HL-60 (cell line): Measurements from ENCODE around the gene EVX2.

Experiments used
- GABPA ChIP-seq: IDR thresholded peaks from 2 replicates; pipeline ENCODE4 v1.6.1; 2012; ENCODE audit warnings: low read depth
- POLR2AphosphoS5 ChIP-seq: IDR thresholded peaks from 2 replicates; pipeline ENCODE4 v1.6.1; 2012; ENCODE audit warnings: low read depth
- REST ChIP-seq: IDR thresholded peaks from 2 replicates; pipeline ENCODE4 v1.6.1; 2012; ENCODE audit warnings: low read depth; ENCODE audit not compliant: insufficient replicate concordance
- TF ChIP-seq, protein P1 (sequence below): IDR thresholded peaks from one replicate; pipeline ENCODE4 v1.5.1; 2011; ENCODE audit warnings: low read length, control low read depth, inconsistent platforms; ENCODE audit not compliant: insufficient read depth

DNA sequence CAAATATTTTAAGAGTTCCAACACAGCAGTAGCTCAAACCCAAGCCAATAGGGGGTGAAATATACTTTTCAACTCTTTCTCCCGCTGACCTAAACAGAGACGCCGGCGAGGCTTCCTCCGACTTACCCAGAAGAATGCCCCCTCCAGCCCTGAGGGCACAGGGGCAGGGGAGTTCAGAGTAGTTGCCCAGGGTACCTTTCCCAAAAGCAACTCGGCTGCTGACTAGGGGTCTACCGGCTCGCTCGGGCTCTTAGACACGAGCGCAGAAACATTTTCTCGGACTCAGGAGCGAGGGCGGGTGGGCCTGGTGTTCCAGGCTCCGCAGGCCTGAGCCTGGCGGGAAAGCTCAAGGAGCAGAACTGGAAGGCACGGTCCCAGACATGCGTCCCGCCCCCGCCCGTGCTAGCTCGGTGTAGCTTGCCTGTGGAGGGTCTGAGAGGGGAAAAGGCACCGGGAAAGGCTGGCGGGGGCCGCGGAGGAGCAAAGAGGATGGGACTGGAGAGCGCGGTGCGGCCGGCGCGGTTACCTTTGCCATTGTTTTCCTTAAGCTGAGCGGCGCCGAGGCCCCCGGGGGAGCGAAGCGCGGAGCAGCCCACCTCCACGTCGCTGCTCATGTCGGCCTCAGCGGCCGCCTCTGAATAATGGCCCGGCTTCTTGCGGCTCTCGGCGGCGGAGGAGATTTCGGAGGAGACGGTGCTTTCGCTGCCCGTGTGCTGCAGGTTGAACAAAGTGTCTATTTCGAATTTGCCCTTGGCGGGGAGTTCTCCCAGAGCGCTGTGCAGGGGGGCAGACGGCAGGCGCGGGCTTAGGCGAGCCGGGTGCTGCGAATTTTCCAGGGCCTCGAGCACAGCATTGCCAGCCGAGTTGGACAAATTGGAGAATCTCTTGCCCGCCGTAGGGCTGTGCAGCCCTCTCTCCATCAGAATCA lies 674 bp downstream of the EVX2 start:
- TF ChIP-seq, protein P1, sequence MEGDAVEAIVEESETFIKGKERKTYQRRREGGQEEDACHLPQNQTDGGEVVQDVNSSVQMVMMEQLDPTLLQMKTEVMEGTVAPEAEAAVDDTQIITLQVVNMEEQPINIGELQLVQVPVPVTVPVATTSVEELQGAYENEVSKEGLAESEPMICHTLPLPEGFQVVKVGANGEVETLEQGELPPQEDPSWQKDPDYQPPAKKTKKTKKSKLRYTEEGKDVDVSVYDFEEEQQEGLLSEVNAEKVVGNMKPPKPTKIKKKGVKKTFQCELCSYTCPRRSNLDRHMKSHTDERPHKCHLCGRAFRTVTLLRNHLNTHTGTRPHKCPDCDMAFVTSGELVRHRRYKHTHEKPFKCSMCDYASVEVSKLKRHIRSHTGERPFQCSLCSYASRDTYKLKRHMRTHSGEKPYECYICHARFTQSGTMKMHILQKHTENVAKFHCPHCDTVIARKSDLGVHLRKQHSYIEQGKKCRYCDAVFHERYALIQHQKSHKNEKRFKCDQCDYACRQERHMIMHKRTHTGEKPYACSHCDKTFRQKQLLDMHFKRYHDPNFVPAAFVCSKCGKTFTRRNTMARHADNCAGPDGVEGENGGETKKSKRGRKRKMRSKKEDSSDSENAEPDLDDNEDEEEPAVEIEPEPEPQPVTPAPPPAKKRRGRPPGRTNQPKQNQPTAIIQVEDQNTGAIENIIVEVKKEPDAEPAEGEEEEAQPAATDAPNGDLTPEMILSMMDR, result no peak
- TF ChIP-seq GABPA, result no peak
- no peak for TF ChIP-seq REST
- no peak for TF ChIP-seq POLR2AphosphoS5
